ENCODE measurements around the gene GRB10. TPM values are rescaled to one million over a fixed set of nuclear protein-coding genes. Genes with fewer than 3 reads are reported as not detected.
A peak's percentile ranks its signal among the peaks of the same experiment; 100 is the strongest.

GRB10 gene
- total and polyA plus RNA-seq, 2 experiments from 2014 or later: 35.0 to 154 TPM

DNA sequence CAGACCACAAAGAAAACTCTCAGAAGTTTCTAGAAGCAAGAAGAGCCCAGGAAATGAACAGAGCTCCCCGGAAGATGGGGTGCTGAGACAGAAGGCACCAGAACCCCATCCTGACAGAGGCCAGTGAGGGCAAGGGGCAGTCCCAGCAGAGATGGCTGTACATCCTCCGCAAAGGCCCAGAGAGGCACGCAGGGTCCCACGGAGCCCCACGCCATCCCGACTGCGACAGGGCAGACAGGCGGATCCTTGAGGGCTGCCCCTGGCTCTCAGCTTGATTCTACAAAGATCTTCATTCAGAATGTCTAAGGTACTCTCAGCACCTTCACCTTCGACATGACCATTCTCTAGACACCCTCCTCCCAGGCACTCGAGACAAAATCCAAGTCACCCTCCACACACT, 109.6 kb downstream of the GRB10 start:
- peaks cover 70% of the 10 kb centered on the region for H3K79me2 ChIP-seq (replicated peaks; ENCODE audit: insufficient read depth)
- no peaks in the 10 kb centered on the region; the same call in 2 of the 3 replicates for H3K9me3 Mint-ChIP-seq
- ATAC-seq: no peak
- DNase-seq (ENCODE audit: low spot score): no peak
- H3K36me3 ChIP-seq (ENCODE audit: insufficient read depth): 0 out of 2 replicates have a peak, but pooled peaks cover 3% of the 10 kb centered on the region
- no peak overlapping the region for H3K4me3 Mint-ChIP-seq
- H3K4me2 ChIP-seq: no peak overlapping the region
- TF ChIP-seq NANOG (IDR thresholded peaks at IDR 0.05; ENCODE audit: borderline replicate concordance): no peak
- TF ChIP-seq CREB1 (CRISPR knock-in tag; IDR thresholded peaks at IDR 0.05; ENCODE audit: low read depth): no peak
- TF ChIP-seq, protein P1, sequence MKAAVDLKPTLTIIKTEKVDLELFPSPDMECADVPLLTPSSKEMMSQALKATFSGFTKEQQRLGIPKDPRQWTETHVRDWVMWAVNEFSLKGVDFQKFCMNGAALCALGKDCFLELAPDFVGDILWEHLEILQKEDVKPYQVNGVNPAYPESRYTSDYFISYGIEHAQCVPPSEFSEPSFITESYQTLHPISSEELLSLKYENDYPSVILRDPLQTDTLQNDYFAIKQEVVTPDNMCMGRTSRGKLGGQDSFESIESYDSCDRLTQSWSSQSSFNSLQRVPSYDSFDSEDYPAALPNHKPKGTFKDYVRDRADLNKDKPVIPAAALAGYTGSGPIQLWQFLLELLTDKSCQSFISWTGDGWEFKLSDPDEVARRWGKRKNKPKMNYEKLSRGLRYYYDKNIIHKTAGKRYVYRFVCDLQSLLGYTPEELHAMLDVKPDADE (IDR thresholded peaks at IDR 0.05): no peak
- TF ChIP-seq ZNF331 (CRISPR knock-in tag; IDR thresholded peaks at IDR 0.05; ENCODE audit: low read depth): no peak
- TF ChIP-seq EZH2 (IDR thresholded peaks at IDR 0.05; ENCODE audit: low read depth, unreplicated experiment): no peak
- TF ChIP-seq STAT1 (IDR thresholded peaks at IDR 0.05; ENCODE audit: unreplicated experiment): no peak
- no peak for TF ChIP-seq POLR2AphosphoS5 (IDR thresholded peaks at IDR 0.05; ENCODE audit: low read depth)
- TF ChIP-seq, protein P2, sequence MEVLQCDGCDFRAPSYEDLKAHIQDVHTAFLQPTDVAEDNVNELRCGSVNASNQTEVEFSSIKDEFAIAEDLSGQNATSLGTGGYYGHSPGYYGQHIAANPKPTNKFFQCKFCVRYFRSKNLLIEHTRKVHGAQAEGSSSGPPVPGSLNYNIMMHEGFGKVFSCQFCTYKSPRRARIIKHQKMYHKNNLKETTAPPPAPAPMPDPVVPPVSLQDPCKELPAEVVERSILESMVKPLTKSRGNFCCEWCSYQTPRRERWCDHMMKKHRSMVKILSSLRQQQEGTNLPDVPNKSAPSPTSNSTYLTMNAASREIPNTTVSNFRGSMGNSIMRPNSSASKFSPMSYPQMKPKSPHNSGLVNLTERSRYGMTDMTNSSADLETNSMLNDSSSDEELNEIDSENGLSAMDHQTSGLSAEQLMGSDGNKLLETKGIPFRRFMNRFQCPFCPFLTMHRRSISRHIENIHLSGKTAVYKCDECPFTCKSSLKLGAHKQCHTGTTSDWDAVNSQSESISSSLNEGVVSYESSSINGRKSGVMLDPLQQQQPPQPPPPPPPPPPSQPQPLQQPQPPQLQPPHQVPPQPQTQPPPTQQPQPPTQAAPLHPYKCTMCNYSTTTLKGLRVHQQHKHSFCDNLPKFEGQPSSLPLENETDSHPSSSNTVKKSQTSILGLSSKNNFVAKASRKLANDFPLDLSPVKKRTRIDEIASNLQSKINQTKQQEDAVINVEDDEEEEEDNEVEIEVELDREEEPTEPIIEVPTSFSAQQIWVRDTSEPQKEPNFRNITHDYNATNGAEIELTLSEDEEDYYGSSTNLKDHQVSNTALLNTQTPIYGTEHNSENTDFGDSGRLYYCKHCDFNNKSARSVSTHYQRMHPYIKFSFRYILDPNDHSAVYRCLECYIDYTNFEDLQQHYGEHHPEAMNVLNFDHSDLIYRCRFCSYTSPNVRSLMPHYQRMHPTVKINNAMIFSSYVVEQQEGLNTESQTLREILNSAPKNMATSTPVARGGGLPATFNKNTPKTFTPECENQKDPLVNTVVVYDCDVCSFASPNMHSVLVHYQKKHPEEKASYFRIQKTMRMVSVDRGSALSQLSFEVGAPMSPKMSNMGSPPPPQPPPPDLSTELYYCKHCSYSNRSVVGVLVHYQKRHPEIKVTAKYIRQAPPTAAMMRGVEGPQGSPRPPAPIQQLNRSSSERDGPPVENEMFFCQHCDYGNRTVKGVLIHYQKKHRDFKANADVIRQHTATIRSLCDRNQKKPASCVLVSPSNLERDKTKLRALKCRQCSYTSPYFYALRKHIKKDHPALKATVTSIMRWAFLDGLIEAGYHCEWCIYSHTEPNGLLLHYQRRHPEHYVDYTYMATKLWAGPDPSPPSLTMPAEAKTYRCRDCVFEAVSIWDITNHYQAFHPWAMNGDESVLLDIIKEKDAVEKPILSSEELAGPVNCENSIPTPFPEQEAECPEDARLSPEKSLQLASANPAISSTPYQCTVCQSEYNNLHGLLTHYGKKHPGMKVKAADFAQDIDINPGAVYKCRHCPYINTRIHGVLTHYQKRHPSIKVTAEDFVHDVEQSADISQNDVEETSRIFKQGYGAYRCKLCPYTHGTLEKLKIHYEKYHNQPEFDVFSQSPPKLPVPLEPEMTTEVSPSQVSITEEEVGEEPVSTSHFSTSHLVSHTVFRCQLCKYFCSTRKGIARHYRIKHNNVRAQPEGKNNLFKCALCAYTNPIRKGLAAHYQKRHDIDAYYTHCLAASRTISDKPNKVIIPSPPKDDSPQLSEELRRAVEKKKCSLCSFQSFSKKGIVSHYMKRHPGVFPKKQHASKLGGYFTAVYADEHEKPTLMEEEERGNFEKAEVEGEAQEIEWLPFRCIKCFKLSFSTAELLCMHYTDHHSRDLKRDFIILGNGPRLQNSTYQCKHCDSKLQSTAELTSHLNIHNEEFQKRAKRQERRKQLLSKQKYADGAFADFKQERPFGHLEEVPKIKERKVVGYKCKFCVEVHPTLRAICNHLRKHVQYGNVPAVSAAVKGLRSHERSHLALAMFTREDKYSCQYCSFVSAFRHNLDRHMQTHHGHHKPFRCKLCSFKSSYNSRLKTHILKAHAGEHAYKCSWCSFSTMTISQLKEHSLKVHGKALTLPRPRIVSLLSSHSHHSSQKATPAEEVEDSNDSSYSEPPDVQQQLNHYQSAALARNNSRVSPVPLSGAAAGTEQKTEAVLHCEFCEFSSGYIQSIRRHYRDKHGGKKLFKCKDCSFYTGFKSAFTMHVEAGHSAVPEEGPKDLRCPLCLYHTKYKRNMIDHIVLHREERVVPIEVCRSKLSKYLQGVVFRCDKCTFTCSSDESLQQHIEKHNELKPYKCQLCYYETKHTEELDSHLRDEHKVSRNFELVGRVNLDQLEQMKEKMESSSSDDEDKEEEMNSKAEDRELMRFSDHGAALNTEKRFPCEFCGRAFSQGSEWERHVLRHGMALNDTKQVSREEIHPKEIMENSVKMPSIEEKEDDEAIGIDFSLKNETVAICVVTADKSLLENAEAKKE (CRISPR knock-in tag; IDR thresholded peaks at IDR 0.05): no peak
- no peak for TF ChIP-seq EZH2phosphoT487 (IDR thresholded peaks at IDR 0.05; ENCODE audit: unreplicated experiment)
- peaks cover 51% of the 10 kb centered on the region for H3K36me3 Mint-ChIP-seq (ENCODE audit: low read depth)
- no peaks in the 10 kb centered on the region for H3F3A ChIP-seq (replicated peaks; ENCODE audit: low read depth)
- H3K4me3 ChIP-seq: no peak overlapping the region
- H3K9me2 ChIP-seq (ENCODE audit: insufficient read depth): no peaks in the 10 kb centered on the region
- H3K27me3 Mint-ChIP-seq (ENCODE audit: insufficient read depth, low read depth, poor library complexity): peaks cover 6% of the 10 kb centered on the region
- peaks cover 32% of the 10 kb centered on the region for H4K20me1 ChIP-seq (replicated peaks; ENCODE audit: insufficient read depth)
- peak overlapping the region; percentile 60 for H3K27ac Mint-ChIP-seq
- peaks cover 18% of the 10 kb centered on the region; the same call in 2 of the 3 replicates for H3K4me1 Mint-ChIP-seq
- H3K27me3 ChIP-seq (ENCODE audit: insufficient read depth): no peaks in the 10 kb centered on the region
- no peak overlapping the region for H3K27ac ChIP-seq (ENCODE audit: low read depth)
- peaks cover 12% of the 10 kb centered on the region; the same call in 1 of the 2 replicates for H3K4me1 ChIP-seq (ENCODE audit: insufficient read depth)
- H2AFZ ChIP-seq: no peak overlapping the region

Data from GM23338 (cell line).